Measurements from ENCODE around the gene ADARB1. TPM values are rescaled to one million over a fixed set of nuclear protein-coding genes. Genes with fewer than 3 reads are reported as not detected.

The ADARB1 gene
- total and polyA plus RNA-seq, 9 of the 15 experiments (the other 6 are each of a cell fraction or from before 2014, with no cell fraction given) = 6.7 to 16.0 (median 8.3) TPM

DNA sequence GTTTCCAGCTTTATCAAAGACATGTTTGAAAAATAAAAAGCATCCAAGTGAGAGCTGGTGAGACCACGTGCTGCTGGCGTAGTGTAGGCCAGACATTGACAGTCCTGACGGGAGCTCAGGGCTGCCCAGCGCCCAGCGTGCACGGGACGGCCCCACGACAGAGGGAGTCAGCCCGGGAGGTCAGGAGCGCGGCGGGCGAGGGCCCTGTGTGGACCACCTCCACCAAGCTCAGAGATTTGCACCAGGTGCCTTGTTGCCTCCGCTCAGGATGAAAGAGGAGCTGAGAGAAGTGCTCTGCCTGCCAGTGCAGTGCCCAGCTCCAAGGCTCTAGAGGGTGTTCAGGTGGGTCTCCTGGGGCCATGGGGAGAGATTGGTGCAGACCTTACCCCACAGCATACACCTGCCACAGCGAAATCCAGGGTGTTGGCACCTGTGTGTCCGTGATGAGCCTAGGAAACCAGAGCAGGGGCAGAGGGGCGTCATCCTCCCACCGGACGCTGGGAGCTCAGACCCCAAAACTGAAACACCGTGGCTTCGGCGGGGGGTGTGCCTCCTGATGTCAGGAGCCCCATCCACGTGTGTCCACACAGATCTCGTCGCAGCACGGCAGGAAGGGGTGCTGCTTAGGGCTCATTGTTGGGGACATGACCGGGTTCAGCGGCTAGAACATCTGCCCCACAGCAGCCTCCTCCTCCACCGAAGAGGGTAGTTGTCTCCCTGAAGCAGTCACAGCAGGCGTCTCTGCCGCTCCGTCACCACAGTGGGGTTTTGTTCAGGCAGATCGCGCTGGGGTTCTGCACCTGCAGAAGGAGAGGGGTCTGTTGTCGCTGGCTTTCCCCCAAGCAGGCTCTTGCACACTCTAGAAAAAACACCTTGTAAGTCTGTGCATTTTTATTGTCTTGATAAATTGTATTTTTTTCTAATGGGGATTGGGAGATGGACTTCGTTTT is 149.1 kb downstream of the ADARB1 start:
- Histone ChIP-seq H3K9ac (ENCODE audit: insufficient read depth in 1 of 2, low read depth in 2 of 2, low read length in 2 of 2) (no peak overlapping the region), H3K4me2 (ENCODE audit: insufficient read depth, low read length) (no peak overlapping the region), H3K4me1 (replicated peaks in 1 of 2; ENCODE audit: control insufficient read depth in 2 of 2, insufficient read depth in 2 of 2, low read length in 2 of 2) (peaks cover 0 to 10% of the 10 kb centered on the region in 2 experiments; a peak in 1 of 5 replicates), H3K27me3 (ENCODE audit: control insufficient read depth in 2 of 2, insufficient read depth in 2 of 2, low read length in 2 of 2) (peaks cover 34 to 42% of the 10 kb centered on the region in 2 experiments), H3K79me2 (ENCODE audit: control insufficient read depth, insufficient read depth, low read length) (no peaks in the 10 kb centered on the region), H3K36me3 (ENCODE audit: control insufficient read depth, insufficient read depth, low read length) (no peaks in the 10 kb centered on the region), H2AFZ (ENCODE audit: low read depth, low read length) (no peak overlapping the region), H3K4me3 (no peak overlapping the region), H3K9me1 (ENCODE audit: control insufficient read depth, insufficient read depth, low read length) (no peaks in the 10 kb centered on the region), H3K9me3 (replicated peaks; ENCODE audit: control insufficient read depth, insufficient read depth, low read depth, low read length) (no peaks in the 10 kb centered on the region), H4K20me1 (replicated peaks; ENCODE audit: control insufficient read depth, insufficient read depth, low read length) (peaks cover 11% of the 10 kb centered on the region), H3K27ac (ENCODE audit: extremely low read depth, low read depth, low read length) (no peak overlapping the region)
- POLR2A ChIA-PET = interaction anchor here (0.5 to 1.1 kb wide), 6 partner anchors 12 to 196 kb away, joined by 3 to 6 read pairs (median 3); no protein-coding TSS in a partner anchor
- ATAC-seq (no peak), FAIRE-seq (no peak), DNase-seq (ENCODE audit: extremely low read depth in 1 of 4, low spot score in 3 of 4) (no peak)
- intact Hi-C loops (cut with micrococcal nuclease) = no loop called here
- CTCF ChIA-PET (ENCODE audit: low intra/inter-chr PET ratio) = no interaction called here
- in situ Hi-C loops (cut with MboI) = no loop called here
- WGBS (ENCODE audit: insufficient coverage, low coverage, missing lambda C conversion rate) = 44% methylated on average over 36 of the region's 36 CpGs
- TF ChIP-seq HNRNPK (IDR thresholded peaks at IDR 0.05; ENCODE audit: low read depth, low read length, poor library complexity, severe bottlenecking) (no peak), KLF1 (tag; IDR thresholded peaks at IDR 0.05) (no peak), SIRT6 (IDR thresholded peaks at IDR 0.05; ENCODE audit: low read depth, low read length) (no peak), NR2C2 (CRISPR knock-in tag; IDR thresholded peaks at IDR 0.05) (no peak), NR2C2 (tag; IDR thresholded peaks at IDR 0.05) (no peak), ZNF766 (CRISPR knock-in tag; conservative IDR thresholded peaks at IDR 0.05) (no peak), MYC (IDR thresholded peaks at IDR 0.05; ENCODE audit: low read depth, low read length) (no peak), MYC (CRISPR knock-in tag; IDR thresholded peaks at IDR 0.05; ENCODE audit: borderline replicate concordance, low read depth) (no peak), ZNF282 (CRISPR knock-in tag; IDR thresholded peaks at IDR 0.05) (no peak), FOXK1 (CRISPR knock-in tag; IDR thresholded peaks at IDR 0.05; ENCODE audit: borderline replicate concordance) (no peak)
- TF ChIP-seq, protein P1, sequence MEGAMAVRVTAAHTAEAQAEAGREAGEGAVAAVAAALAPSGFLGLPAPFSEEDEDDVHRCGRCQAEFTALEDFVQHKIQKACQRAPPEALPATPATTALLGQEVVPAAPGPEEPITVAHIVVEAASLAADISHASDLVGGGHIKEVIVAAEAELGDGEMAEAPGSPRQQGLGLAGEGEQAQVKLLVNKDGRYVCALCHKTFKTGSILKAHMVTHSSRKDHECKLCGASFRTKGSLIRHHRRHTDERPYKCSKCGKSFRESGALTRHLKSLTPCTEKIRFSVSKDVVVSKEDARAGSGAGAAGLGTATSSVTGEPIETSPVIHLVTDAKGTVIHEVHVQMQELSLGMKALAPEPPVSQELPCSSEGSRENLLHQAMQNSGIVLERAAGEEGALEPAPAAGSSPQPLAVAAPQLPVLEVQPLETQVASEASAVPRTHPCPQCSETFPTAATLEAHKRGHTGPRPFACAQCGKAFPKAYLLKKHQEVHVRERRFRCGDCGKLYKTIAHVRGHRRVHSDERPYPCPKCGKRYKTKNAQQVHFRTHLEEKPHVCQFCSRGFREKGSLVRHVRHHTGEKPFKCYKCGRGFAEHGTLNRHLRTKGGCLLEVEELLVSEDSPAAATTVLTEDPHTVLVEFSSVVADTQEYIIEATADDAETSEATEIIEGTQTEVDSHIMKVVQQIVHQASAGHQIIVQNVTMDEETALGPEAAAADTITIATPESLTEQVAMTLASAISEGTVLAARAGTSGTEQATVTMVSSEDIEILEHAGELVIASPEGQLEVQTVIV (CRISPR knock-in tag; IDR thresholded peaks at IDR 0.05; ENCODE audit: borderline replicate concordance) = no peak
- TF ChIP-seq, protein P2, sequence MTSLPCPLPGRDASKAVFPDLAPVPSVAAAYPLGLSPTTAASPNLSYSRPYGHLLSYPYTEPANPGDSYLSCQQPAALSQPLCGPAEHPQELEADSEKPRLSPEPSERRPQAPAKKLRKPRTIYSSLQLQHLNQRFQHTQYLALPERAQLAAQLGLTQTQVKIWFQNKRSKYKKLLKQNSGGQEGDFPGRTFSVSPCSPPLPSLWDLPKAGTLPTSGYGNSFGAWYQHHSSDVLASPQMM (CRISPR knock-in tag; IDR thresholded peaks at IDR 0.05) = no peak
- TF ChIP-seq, protein P3, sequence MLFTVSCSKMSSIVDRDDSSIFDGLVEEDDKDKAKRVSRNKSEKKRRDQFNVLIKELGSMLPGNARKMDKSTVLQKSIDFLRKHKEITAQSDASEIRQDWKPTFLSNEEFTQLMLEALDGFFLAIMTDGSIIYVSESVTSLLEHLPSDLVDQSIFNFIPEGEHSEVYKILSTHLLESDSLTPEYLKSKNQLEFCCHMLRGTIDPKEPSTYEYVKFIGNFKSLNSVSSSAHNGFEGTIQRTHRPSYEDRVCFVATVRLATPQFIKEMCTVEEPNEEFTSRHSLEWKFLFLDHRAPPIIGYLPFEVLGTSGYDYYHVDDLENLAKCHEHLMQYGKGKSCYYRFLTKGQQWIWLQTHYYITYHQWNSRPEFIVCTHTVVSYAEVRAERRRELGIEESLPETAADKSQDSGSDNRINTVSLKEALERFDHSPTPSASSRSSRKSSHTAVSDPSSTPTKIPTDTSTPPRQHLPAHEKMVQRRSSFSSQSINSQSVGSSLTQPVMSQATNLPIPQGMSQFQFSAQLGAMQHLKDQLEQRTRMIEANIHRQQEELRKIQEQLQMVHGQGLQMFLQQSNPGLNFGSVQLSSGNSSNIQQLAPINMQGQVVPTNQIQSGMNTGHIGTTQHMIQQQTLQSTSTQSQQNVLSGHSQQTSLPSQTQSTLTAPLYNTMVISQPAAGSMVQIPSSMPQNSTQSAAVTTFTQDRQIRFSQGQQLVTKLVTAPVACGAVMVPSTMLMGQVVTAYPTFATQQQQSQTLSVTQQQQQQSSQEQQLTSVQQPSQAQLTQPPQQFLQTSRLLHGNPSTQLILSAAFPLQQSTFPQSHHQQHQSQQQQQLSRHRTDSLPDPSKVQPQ (CRISPR knock-in tag; IDR thresholded peaks at IDR 0.05; ENCODE audit: borderline replicate concordance) = no peak
- TF ChIP-seq, protein P4, sequence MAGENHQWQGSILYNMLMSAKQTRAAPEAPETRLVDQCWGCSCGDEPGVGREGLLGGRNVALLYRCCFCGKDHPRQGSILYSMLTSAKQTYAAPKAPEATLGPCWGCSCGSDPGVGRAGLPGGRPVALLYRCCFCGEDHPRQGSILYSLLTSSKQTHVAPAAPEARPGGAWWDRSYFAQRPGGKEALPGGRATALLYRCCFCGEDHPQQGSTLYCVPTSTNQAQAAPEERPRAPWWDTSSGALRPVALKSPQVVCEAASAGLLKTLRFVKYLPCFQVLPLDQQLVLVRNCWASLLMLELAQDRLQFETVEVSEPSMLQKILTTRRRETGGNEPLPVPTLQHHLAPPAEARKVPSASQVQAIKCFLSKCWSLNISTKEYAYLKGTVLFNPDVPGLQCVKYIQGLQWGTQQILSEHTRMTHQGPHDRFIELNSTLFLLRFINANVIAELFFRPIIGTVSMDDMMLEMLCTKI (IDR thresholded peaks at IDR 0.05; ENCODE audit: partially characterized antibody) = no peak
- no TSS peak for BruUV-seq (replicated peaks)

All from K562 (cell line).